Right lung (tissue), 10 donors: ENCODE measurements around the gene TAS2R14. TPM values are rescaled to one million over a fixed set of nuclear protein-coding genes. Genes with fewer than 3 reads are reported as not detected.

Experiments
- DNase-seq, 2 donors: peaks; one replicate each; pipeline ENCODE4 v3.0.0-alpha.2; 2013
- long read RNA-seq, 8 donors: transcript quantifications; one replicate each; lab custom pipeline, GENCODE V29; 2026
- polyA plus RNA-seq, 5 donors: library from polyadenylated mRNA; unstranded; fragments of 120-200 nt; gene quantifications; one replicate each; pipeline versions ENCODE4 v1.2.1 to v1.2.3, GENCODE V29; 2013; ENCODE audit warnings: inconsistent platforms in 1 of 5, low replicate concordance in 1 of 5; ENCODE audit not compliant: insufficient read length in 5 of 5, insufficient read depth in 1 of 5

The TAS2R14 gene
- polyA plus RNA-seq: 1 to 10 TPM; 3.6 to 6.0 (median 5.6) TPM
- long read RNA-seq, donor 1, transcript TAS2R14-202 (1 exons, 1,858 nt): major isoform, 8 of 8 reads
- long read RNA-seq, donor 1, partial matches to known transcripts: 0 of 8 reads
- long read RNA-seq, donor 1, other reads (novel, unspliced or antisense): 0 of 8 reads
- long read RNA-seq, donor 2, partial matches to known transcripts: 0 of 3 reads
- long read RNA-seq, donor 2, other reads (novel, unspliced or antisense): 0 of 3 reads
- long read RNA-seq, donor 3, transcript TAS2R14-202 (1 exons, 1,858 nt): major isoform, 6 of 6 reads
- long read RNA-seq, donor 3, partial matches to known transcripts: 0 of 6 reads
- long read RNA-seq, donor 3, other reads (novel, unspliced or antisense): 0 of 6 reads
- long read RNA-seq, donor 4, partial matches to known transcripts: 0 of 2 reads
- long read RNA-seq, donor 4, other reads (novel, unspliced or antisense): 0 of 2 reads
- long read RNA-seq, donor 5, partial matches to known transcripts: 0 of 4 reads
- long read RNA-seq, donor 5, other reads (novel, unspliced or antisense): 0 of 4 reads
- long read RNA-seq, donor 6, transcript TAS2R14-202 (1 exons, 1,858 nt): major isoform, 14 of 14 reads
- long read RNA-seq, donor 6, partial matches to known transcripts: 0 of 14 reads
- long read RNA-seq, donor 6, other reads (novel, unspliced or antisense): 0 of 14 reads
- long read RNA-seq, donor 7, transcript TAS2R14-202 (1 exons, 1,858 nt): major isoform, 8 of 8 reads
- long read RNA-seq, donor 7, partial matches to known transcripts: 0 of 8 reads
- long read RNA-seq, donor 7, other reads (novel, unspliced or antisense): 0 of 8 reads
- long read RNA-seq, donor 8, partial matches to known transcripts: 0 of 3 reads
- long read RNA-seq, donor 8, other reads (novel, unspliced or antisense): 0 of 3 reads

GRCh38 chr12:10939163-10939562, at the start of gene TAS2R14:
TSS of gene TAS2R14 (minus strand) at chr12:10939263. CDS start at chr12:10939207, 56 bp downstream.
- DNase-seq: no peak

DNA sequence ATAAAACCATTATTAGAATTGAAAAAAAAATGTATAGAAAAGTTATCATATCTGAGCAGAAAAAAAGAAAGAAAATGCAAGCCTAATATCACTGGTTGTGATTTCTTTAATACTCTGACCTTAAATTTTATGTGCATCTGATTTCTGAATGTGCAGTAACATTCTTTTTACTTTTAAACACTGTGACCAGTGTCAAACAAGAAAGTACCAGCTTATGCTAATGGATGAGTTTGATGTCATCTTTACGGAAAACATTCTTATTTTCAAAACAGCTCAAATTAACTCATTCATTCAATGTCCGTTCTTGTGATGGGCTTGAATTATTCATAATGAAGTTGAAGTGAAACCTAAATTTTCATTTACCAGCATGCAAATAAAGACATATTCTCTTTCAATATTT, 47.7 kb upstream of the TAS2R14 start, which contains the start of gene TAS2R50:
TAS2R50 (minus strand) TSS at position 101 of the 400 bp plus-strand sequence; CDS start at position 49, 52 bp downstream.
- no peak for DNase-seq

DNA sequence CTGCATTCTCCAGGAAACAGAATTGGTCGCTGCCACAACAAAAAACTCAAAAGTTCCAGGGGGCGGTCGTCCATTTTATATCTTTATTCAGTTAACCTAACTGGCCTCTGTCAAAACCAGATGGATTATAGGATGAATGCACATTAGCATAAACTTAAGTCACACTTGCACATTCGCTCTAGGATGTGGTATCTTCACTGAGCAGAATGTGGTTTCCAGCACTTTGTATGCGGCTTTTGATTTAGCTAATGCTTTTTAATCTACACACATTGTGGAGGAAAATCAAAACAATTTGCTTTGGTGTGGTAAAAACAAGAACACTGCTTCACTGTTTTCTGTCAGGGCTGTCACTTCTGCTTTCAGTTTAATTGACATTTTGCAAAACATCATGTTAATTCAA, 43.2 kb upstream of the TAS2R14 start:
- no peak for DNase-seq

- no peak for DNase-seq
Observed at GRCh38 chr12:10974965-10975364, 35.9 kb upstream of the TAS2R14 start.

DNA sequence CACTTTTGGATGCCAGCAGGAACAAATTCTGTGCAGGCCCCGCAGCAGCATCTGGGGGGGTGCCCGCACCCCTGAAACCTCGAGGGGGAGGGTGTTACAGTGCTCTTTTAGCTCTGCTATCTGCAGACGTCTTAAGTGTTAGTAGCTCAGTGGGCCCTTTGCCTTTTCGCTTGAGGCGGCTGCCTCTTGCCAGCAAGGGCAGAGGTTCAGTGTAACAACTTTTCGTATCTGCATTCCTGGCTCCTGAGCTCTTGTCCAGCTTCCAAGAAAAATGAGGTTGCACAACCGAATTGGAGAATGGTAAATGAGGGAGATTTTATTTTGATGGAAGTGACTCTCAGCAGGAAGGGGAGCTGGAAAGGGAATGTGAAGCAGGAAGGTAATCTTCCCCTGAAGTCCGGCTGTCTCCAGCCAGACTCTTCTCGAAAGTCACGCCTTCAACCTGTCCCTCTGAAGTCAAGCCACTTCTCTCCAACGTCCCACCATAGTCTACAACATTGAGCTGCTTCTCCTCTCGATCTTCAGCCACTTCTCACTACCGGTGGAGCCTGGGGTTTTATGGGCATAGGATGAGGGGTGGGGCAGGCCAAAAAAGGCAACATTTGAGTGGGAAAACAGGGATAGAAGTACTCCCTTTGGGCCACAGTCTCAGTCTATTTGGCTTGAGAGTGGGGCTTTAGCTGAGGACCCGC, 29.8 kb upstream of the TAS2R14 start:
- peak; percentile 14 to 25 for DNase-seq

DNA sequence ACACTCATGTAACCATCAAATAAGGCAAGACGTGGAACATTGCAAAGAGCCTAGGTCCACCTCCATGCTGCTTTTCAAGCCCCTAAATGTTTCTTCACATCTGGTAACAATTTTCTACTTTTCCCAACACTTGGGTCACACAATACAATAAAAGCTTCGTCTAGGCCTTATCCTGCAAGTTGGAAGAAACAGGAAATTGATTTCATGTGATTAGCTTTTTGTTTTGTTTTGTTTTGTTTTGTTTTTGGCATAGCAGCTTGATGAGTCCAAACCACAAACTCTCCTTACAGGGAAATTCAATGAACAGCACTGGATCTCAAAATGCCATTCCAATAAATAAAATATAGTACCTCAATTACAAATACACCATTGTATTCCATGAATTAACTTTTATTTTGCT, 28.3 kb upstream of the TAS2R14 start:
- DNase-seq: no peak

DNA sequence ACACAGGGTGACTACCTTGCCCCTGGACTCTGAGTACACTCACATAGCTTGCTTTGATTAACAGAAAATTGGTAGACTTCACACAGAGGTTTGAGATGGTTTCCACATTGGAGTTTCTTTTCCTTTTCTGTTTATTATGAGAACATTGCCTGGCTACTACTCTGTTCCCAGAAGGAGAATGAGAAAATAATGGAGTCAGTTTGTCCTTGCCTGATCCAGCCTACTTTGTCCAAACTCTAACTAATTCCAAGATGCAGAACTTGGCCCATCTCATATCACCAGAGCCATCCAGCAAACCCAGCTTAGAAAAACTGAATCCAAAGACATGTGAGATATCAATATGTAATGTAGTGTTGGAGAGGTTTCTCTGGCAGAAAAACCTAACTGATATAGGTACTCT, 27.3 kb upstream of the TAS2R14 start:
- DNase-seq: no peak

GRCh38 chr12:10965476-10965875, 26.4 kb upstream of the TAS2R14 start:
- DNase-seq: no peak

GRCh38 chr12:10960211-10960610, 21.1 kb upstream of the TAS2R14 start:
- DNase-seq: no peak

- DNase-seq: peak; percentile 12 to 28
Observed at GRCh38 chr12:10959804-10960203, 20.7 kb upstream of the TAS2R14 start.

GRCh38 chr12:10957741-10958140, 18.7 kb upstream of the TAS2R14 start:
- DNase-seq: no peak

DNA sequence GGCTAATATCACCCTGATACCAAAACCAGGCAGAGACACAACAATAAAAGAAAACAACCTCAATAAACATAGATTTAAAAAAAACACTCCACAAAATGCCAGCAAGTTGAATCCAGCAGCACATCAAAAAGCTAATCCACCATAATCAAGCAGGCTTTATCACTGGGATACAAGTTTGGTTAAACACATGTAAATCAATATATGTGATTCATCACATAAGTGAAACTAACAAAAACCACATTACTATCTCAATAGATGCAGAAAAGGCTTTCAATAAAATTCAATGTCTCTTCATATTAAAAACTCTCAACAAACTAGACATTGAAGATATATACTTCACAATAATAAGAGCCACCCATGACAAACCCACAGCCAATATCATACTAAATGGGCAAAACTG, 17.0 kb upstream of the TAS2R14 start:
- no peak for DNase-seq

DNA sequence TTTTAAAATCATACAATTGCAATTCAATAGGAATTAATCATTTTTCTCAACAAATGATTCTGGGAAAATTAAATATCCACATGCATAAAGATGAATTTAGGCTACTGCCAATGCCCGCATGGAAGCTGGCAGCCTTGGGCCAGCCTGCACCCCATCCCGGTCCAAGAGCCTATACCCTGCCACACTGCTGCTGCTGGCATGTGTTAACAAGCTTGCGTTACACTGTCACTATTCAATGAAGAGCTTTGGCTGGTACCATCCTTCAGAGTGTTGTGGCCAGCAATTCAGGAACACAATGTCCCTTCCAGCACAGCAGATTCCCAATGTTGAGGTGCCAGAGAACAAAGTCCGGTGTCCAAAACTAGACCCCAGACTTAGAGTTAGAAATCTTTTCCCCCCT, 13.6 kb upstream of the TAS2R14 start:
- no peak for DNase-seq

GRCh38 chr12:10943167-10943566, 4.1 kb upstream of the TAS2R14 start:
- DNase-seq: no peak

DNA sequence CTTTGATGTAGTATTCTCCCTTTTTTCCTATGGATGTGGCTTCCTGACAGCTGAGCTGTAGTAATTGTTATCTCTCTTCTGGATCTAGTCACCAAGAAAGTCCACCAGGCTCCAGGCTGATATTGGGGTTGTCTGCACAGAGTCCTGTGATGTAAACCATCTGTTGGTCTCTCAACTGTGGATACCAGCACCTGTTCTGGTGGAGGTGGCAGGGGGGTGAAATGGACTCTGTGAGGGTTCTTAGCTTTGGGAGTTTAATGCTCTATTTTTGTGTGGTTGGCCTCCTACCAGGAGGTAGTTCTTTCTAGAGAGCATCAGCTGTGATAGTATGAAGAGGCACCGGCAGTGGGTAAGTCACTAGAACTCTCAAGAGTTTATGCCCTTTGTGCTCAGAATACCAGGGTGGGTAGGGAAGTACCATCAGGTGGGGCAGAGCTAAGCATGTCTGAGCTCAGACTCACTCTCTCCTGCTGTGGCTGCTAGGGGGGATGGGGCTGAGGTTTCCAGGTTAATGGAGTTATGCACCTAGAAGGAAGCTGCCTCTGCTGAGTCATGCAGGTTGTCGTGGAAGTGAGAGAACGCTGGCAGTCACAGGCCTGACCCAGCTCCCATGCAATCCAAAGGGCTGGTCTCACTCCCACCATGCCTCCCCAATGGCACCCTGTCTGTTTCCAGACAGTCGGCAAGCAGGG, 3.0 kb upstream of the TAS2R14 start:
- no peak for DNase-seq

DNA sequence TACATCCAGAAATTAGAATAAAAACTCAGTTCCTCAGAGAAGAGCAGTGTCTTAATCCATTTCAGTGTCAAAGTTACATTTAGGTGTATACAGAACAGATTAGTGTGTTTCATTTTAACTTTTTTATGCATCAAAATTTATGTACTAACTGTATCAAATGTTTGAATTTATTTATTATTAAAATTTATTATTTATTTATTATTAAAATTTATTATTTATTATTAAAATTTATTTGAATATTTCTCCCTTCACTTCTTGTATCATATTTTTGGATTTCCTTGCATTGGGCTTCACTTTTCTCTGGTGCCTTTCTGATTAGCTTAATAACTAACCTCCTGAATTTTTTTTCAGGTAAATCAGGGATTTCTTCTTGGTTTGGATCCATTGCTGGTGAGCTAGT, 2.3 kb upstream of the TAS2R14 start:
- DNase-seq: no peak

DNA sequence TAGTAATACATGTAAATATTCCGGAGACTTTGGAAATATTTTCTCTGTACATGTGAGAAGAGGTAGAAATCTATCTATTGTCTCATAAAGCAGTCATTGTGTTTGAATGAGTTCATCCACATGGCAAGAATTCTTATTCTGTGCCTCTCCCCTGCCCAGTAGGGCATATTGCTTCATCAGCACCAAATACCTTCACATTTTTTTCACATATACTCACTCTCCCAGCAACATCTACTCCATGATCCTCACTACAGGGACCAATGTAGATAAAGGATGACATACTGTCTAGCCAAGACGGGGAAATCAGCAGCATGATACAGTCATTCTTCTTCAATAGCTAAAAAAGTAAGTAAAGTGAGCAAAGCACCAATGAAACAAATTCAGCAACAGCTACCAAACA, 1.3 kb upstream of the TAS2R14 start:
- DNase-seq: no peak

- DNase-seq: no peak
Observed at GRCh38 chr12:10936506-10936905, 2.6 kb downstream of the TAS2R14 start.

GRCh38 chr12:10928746-10929286, 10.2 kb downstream of the TAS2R14 start, which contains the start of gene PRH2:
TSS of gene PRH2 (plus strand) at chr12:10929236. CDS start at chr12:10929274, 38 bp downstream.
- DNase-seq: no peak

DNA sequence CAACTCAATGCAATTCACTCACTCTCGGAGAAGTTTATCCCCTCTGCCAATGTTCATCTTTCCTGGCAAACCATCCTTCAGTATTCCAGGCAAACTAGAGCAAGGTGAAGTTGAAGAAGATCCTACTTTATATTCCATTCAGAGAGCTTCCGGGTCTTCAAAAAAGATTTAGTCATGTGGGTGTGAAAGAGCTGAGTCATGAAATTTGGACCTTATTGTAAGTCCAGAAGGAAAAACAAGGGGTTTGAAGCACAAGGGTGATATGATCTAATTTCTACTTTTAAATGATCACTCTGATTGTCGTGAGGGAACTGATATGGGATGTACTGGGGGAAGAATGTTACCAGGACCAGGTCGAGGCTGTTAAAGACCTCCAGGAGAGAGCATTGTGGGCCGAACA, 12.8 kb downstream of the TAS2R14 start:
- no peak for DNase-seq

- DNase-seq: no peak
Observed at GRCh38 chr12:10919809-10920208, 19.3 kb downstream of the TAS2R14 start.
